HS-5 (cell line): ENCODE results near the gene ITGA5.

ENCODE experiments used
- DNase-seq: peaks from one replicate; pipeline ENCODE4 v3.0.0-alpha.2; 2012; ENCODE audit warnings: low read depth

The ITGA5 gene

DNA sequence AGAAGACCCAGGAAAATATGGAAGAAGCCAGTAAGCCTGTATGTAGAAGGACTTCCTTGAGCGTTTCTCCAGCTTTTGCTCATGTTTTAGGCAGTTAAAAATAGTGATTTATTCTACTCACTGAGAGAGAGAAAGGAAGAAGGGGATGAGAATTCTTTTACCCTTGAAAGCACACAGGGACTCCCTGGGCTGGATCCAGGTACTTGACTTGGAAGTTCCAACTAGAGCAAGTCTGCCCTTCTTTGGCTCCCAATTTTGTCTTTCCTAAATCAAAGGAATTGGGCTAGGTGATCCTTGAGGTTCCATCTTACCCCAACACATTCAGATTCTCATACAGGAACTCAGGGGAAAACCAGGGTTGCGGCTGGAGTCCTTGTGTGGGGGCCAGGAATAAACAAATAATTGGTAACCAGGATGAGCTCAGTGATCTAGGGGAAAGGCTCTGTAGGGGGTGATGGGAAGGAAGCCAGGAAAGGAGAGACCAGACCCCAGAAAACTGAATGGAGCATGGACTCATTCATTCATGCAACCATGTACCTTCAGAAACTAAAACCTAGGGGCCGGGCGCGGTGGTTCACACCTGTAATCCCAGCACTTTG, 11.5 kb upstream of the ITGA5 start:
- no peak for DNase-seq

DNA sequence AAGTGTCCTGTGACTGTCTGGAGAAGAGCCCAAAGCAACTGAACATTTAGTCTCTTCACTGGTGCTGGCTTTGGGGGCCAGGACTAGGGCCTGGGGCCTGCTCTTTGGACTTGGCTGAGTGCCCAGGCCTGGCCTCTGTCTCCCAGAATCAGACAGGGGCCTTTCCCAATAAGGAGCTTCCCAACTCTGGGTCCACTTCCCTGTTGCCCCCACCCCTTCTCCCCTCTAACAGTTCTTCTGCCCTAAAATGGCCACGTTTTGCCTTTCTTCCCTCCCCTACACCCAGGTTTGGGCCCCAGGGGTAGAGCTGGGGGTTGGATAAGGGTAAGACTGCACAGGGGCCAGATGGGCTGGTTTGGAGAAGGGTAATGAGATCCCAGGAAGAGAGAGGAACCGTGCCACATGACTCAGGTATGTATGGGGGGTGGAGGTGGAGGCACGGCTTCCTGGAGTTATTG, 10.0 kb upstream of the ITGA5 start:
- DNase-seq: no peak

DNA sequence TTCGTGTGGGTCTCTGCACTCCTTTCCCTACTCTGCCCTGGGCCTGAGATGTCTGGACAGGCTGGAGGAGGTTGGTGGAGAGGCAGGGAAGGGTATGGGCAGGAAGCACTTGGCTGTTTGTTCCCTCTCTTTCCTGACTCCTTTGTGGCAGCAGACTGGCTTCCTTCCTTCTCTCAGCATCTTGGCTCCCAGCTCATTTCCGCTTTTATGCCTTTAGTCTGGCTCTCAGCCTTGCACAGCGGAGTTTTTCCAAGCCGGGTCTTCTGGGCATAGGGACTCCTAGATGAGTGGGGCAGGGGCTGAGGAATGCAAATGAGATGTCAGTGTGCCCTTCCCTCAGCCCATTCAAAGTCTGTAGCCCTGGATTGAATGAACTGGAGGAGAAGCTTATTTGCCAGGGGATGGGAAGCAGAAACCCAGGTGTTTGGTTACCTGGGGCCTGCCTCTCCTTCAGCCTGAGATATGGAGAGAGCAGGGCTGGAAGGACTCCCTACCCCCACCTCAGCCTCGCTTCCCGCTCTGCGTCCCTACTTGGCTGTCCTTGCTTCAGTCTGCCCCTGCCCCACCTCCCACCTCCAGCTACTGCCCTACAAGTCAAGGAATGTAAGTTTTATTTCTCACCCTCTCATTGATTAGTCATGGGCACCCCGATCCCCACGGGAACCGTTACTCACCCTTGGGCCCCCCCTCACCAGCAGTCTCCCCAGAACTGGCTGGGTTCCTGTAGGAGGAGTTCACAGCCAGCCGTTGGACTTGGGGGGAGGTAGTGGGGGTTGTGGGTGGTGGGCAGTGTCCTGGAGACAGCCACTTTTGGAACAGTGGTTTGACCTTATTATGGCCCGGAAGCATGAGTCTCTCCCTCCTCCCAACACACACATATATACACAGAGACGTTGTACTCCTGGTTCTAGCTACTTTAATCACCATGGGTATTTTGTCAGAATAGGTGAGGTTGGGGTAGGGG, 9.3 kb upstream of the ITGA5 start:
- peak; percentile 65 for DNase-seq

DNA sequence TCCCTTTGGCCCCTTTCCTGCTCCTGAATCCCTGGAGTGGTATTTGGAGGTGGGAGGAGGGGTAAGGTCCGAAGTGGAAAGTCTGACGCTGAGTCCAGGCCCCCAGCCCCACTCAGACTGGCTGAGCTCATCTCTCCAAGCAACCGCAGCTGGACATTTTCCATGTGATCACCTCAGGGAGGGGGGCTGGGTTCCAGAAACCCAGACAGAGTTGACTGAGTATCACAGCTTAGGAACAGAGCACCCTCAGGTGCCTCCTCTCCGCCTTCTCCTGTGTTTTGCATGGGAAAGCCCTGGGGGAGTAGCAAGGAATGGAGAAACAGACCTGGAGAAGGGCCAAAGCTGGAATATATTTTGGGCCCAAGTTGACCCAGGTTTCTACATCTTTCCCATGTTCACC, 8.0 kb upstream of the ITGA5 start:
- no peak for DNase-seq

DNA sequence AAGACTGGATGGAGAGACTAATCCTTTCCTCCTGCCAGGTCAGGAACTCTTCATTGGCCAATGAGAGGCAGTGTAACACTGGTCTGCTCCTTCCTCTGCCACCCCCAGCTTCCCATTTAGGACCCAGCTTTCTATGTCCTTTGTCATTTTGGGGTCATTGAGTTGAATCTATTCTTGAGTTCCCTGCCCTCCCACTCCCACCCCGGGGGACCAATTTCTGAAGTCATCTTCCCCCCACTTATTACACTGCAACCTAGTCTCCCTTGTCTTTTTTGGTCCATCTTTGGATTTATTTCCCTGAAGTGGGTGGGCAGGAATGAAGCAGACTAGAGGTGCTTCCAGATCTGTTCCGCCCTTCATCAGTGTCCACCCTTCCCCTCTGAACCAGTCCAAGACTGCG, 7.6 kb upstream of the ITGA5 start:
- no peak for DNase-seq

DNA sequence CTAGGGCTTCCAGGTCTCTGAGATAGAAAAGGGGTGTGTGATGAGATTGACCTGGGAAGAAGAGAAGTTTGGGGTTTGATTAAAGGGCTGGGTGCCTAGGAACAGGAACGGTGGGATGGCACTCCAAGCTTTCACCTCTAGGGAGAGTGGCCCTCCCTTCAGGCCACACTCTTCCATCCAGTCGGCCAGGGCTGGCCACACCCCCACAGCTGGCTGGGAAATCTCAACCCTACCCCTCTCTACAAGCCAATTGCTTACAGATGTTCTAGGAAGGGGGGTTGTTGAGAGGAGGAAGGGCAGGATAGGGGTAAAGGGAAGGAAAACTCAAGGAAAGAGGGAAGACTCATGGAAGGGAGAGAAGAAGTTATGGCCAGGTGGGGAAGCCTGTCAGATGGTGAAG, 6.6 kb upstream of the ITGA5 start:
- no peak for DNase-seq

DNA sequence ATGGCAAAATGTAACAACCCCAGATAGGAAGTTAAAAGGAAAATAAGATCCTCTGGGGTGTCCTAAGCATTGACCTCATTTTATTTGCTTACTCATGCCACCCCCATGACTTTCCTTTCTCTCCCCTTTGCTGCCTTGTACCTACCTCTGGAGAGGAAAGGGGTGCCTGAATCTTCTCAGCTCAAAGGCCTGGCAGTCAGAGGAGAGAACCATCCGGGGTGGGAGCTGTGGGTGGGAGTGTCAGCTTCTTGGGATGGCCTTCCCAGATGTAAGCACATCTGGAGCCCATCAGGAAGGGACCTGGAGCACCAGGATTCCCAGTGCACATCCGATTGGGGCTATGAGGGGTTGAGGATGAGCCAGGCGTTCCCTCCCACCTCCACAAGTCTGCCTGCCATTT, 5.2 kb upstream of the ITGA5 start:
- no peak for DNase-seq

DNA sequence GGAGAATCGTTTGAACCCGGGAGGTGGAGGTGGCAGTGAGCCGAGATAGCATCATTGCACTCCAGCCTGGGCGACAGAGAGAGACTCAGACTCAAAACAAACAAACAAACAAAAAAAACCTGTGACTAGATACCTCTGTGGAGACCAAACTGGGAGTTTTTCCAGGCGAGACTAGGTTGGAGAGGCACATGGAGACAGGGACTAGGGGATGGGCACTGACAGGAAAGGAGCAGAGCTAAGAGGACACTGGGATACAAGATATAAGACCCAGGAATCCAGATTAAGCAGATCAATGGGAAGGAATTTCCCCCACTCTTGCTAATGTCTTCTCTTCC, 4.7 kb upstream of the ITGA5 start:
- no peak for DNase-seq

DNA sequence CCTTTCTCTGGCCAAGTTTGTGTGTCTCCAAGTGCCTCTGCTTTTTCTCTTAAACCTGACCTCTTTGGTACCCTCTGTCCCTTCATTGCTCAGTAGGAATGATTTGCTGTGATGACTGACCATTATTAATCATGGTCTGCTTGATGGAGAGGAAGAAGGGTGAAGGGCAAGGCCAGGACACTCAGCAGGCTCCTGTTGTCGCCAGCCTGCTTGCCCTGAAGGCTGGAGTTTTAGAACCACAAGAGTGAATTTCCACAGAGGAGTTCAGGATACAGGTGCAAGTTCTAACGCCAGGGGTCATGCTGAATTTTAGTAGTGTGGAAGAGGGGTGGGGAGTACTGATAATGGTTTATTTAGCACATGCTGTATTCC, 2.8 kb upstream of the ITGA5 start:
- no peak for DNase-seq

DNA sequence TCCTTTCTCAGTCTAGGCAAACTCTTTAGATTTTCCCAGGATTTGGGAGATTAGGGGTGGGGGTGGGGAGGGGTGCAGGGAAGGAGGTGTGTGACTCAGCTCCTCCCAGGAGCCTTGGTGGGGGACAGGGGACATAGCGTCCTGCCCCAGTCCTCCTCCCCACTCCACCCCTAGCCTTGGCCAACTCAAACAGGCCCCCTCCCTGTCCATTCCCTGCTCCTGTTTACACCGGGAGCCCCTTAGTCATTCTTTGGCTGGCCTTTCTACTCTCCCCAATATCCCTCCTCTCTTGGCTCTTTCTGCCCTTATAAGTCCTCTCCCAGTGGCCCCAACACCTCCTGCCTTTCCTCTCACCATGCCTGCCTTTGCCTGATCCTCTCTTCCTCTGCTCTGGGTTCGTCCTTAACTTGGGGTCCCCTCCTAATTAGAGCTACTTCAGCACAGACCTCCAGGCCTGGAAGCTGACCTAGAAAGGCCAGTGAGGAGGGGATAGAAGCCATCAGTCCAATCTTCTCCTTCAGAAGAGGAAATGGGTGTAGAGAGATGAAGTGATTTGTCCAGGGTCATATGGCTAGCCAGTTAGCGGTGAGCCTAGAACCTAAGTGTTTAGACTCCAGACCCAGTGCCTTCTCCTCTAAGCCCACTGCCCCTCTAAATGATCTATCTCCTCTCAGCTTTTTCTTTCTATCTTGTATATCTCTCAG, 2.3 kb upstream of the ITGA5 start:
- DNase-seq: no peak

DNA sequence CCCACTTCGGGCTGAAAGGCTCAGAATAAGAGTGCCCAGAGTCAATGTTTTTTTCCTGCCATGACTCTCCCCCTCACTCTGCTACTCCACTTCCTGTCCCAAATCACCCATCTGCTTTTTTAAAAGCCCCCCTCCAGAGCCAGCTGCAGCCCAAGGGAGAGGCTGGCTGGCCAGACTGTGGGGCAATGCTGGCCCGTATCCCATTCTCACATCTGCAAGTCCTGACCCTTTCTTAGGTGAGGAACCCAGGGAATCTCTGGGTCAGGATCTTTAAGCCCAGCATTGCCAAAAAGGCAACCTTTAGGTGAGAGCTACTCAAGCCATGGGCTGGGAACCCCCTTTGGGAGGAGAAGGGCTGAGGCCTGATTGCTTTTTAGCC, 1.7 kb upstream of the ITGA5 start:
- DNase-seq: no peak

DNA sequence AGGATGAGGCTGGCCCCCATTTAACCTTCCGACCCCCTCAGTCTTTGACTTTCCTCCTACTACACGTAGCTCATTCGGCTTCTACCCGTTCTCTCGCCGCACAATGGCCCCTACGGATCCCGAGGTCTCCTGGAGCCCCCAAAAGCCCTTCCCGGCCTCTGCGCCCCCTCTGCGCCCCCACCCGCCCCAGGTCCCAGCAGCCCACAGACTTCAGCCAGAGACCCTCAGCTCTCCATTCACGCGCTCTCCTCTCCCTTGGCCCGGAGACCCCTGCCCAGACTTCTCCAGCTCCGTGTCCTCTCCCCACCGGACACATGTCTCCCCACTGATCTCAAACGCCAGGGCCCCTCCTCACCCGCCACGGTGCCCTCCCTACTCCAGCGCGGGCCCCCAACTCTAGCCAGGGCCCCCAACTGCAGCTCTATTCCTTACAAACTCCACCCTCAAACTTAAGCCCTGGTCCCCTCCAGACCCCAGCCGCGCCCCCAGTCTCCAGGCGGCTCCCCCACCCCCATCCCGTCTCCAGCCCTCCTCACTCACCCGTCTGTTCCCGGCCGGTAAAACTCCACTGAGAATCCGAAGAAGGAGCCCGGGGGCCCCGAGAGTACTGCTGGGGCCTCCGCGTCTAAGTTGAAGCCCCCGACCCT, 502 bp downstream of the ITGA5 start:
- no peak for DNase-seq

DNA sequence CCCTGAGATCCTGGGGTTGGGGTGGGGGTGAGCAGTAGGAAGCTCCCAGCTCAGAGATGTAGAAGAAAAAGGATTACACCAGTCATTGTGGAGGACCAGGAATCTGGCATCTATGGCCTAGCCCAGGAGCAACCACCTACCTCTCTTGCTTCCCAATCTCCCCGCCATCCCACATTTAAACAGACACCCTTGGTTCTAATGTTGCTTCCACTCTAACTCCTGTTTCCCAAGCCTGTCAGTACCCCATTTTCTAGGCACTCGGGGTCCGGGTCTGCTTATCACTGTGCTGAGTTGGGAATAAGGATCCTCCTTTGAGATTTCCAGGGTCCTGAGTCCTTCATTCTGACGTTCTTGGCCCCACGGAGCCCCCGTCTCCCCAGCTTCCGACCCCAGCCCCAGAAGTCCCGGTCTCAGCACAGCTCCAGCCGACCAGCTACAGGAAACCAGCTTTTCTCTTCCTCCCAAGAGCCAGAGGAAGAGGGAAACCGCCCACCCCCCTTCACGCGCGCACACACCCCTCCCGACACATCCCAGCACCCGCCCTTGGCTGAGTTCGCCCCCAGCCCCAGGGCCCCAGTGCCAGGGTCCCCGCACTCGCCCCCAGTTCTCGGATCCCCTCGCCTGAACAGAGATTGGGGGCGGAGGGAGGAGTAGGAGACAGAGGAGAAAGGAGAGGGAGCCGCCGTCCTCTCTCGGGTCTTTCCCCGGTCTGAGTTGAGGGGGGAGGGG, 1.2 kb downstream of the ITGA5 start:
- no peak for DNase-seq

DNA sequence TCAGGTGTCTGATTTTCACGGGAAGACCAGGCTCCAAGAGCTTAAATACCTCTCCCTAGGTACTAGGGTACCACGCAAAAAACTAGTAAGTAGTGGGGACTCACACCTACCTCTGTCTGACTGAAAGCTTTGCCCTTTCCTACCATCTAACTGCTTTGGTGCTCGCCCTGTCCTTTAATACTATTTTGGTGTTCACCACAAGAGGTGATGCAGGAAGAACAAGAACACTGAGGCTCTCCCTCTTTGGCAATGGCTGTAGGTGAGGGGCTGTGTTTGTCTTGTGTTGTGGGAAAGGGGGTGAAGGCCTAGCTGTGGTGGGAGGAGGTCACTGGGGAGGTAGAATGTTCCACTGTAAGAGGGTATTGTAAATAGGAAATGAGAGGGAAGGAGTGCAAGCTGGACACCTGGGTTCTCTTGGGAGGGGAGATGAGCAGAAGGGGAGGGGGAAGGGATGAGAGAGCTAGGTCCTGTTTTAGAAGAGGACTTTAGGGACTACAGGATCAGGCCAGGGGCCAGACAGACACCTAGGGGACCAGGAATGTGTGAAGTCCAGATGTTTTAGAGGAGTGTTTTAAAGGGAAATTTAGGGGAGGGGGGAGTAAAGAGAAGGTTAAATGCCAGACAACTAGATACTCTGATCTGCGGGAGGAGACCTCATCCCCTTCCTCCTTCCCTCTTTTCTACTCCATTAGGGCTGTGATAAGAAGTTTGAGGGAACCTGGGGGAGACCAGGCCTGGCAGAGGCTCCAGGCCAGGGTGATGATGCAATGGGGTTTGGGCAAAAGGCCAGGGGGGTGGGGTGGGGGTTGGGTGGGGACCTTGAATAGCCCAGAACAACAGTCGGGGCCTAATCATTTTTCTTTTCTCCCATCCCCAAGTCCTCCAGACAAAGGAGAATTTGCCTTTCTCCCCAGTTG, 2.1 kb downstream of the ITGA5 start:
- no peak for DNase-seq

DNA sequence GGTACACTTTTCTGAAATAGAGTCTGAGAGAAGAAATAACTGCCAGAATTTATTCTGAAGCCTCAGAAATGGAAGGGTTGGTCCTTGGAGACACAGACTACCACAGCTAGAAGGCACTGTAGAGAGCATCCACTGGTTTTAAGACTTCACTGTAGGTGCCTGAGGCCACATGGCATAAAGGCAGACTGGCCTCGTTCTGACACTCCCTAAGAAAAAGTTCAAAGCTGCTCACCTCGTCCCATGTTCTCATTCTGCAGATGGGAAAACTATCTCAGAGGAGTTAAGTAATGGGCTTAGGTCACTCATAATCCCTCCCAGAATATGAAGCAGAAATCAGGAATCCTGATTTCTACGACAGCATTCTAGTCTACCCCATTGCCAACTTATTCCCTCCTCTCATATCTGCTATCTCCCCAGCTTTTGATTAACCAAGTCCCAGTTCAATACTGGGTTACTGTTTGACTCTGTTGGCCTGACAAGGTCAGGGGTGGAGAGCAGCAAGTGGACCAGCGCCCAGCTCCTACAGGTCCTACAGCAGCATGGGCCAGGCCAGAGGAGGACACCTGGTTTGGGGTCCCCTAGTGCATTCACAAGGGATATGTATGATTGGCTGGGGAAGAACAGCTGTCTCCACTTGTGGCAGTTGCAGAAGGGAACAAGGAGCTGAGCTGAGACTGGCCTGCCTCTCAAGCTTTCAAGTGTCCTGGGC, 3.7 kb downstream of the ITGA5 start:
- no peak for DNase-seq

DNA sequence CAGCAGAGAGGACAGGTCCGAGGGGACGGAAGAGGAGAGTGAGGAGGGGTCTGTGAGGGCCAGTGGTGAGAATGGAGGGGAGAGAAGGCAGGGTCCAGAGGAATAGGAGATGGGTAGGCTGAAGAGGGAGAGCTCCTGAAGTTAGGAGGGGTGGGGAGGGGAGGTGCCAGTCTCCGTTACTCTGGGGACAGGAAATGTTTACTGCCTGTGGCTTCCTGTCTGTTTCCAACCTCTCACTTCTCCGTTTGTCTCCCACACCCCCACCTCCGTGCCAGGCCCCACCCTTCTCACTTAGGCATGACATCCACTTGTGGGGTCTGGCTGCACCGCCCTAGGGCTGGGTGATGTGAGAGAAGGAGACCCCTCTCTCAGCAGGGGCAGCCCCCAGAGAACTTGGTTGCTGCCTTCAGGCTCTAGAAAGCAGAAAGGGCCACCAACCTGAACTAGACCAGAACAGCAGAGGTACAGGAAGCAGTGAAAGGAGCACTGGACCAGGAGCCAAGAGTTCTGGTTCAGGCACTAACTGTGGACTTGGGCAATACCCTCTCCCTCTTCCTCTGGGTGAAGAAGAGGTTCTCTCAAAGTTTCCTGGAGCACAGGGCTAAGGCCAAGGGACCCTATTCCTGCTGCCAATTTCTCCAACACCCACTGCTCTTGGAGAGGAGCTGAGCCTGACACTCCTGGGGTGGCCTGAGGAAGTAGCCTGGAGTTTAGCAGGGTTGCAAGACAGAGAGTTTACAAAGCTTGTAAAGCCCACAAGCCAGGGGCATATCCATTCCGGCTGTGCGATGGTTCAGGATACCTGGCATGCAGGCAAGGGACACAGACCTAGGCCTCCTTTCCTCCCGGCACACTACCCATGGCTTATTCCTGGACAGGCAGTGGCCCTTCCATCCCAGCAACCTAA, 5.5 kb downstream of the ITGA5 start:
- DNase-seq: no peak

DNA sequence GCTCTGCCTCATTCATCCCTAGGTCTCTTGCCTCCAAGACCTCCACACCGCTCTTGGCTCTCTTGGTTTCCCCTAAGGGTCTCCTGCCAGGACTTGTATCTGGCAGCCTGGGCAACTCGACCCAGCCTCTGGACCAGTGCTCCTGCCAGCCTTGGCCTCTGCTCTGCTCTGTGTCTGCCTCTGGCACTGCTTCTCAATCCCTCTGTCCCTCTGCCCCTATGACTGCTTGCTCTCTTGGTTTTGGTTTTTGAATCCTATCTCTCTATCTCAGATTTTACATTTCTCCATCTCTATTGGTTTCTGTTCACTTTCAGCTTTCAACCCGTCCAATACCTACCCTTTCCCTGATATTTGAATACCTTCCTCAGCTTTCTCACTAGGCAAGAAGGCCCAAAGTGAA, 6.3 kb downstream of the ITGA5 start:
- no peak for DNase-seq

DNA sequence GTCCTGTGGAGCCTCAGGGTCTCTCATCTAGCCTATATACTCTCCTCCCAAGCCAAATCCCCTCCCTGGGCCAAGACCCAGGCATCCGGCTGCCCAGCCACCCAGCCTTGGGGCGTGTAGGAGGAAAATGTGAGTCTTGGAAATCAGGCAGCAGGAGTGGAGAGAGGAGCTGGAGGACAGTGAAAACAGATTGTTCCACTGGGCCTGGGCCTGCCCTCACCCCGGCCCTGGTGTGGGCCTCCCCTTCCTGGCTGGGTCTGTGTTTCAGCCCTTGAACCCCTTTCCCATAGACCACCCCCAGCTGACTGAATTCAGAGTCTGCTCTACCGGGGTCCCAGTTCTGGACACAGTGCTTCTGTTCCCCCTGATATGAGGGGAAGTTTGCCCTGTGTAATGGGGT, 6.7 kb downstream of the ITGA5 start:
- DNase-seq: no peak
